ENCODE measurements around the gene STAT3. TPM values are rescaled to one million over a fixed set of nuclear protein-coding genes. Genes with fewer than 3 reads are reported as not detected.
"Not testable (repeated sequence)": the region's sequence is repeated elsewhere in the genome, so short reads cannot be mapped to it uniquely, and the experiment has no call there.

Gene STAT3
- polyA plus RNA-seq, 6 donors from 2014 or later = 89.8 to 112 (median 101) TPM

- Mint-ChIP-seq H3K36me3 (no peaks in the 10 kb centered on the region), H3K27ac (no peak overlapping the region), H3K4me1 (peaks cover 9 to 22% (median 12%) of the 10 kb centered on the region in 3 donors), H3K27me3 (peaks cover 0 to 9% (median 8%) of the 10 kb centered on the region in 3 donors), H3K4me3 (no peak overlapping the region), H3K9me3 (no peaks in the 10 kb centered on the region)
- no peak for DNase-seq
- no peak for ATAC-seq (ENCODE audit: low read depth in 2 of 2)
Observed at GRCh38 chr17:42404326-42405055, 16.2 kb upstream of the STAT3 start.

GRCh38 chr17:42403150-42403549 is 14.9 kb upstream of the STAT3 start:
- DNase-seq (no peak), ATAC-seq (ENCODE audit: low read depth in 2 of 2) (no peak)
- peaks cover 0 to 9% (median 8%) of the 10 kb centered on the region in 3 donors for H3K27me3 Mint-ChIP-seq
- H3K36me3 Mint-ChIP-seq = no peaks in the 10 kb centered on the region
- H3K27ac Mint-ChIP-seq = no peak overlapping the region
- peaks cover 9 to 22% (median 12%) of the 10 kb centered on the region in 3 donors for H3K4me1 Mint-ChIP-seq
- H3K9me3 Mint-ChIP-seq = no peaks in the 10 kb centered on the region
- peak overlapping the region in 1 of 8 donors; percentile 29 for H3K4me3 Mint-ChIP-seq

- Mint-ChIP-seq H3K27ac (no peak overlapping the region), H3K4me1 (peaks cover 3 to 15% (median 6%) of the 10 kb centered on the region in 3 donors), H3K4me3 (no peak overlapping the region), H3K27me3 (peaks cover 0 to 9% (median 8%) of the 10 kb centered on the region in 3 donors), H3K9me3 (no peaks in the 10 kb centered on the region), H3K36me3 (no peaks in the 10 kb centered on the region)
- DNase-seq = no peak
- no peak for ATAC-seq (ENCODE audit: low read depth in 2 of 2)
Observed at GRCh38 chr17:42402117-42402516, 13.9 kb upstream of the STAT3 start.

GRCh38 chr17:42400844-42401375 is 12.7 kb upstream of the STAT3 start:
- H3K9me3 Mint-ChIP-seq; H3K4me3 Mint-ChIP-seq; H3K27me3 Mint-ChIP-seq; DNase-seq; H3K36me3 Mint-ChIP-seq; H3K4me1 Mint-ChIP-seq; ATAC-seq (ENCODE audit: low read depth in 2 of 2); H3K27ac Mint-ChIP-seq: not testable (repeated sequence)

- Mint-ChIP-seq H3K4me1 (peaks cover 0 to 2% (median 0%) of the 10 kb centered on the region in 3 donors), H3K27ac (peak overlapping the region in 1 of 6 donors; percentile 10), H3K27me3 (peaks cover 0 to 9% (median 8%) of the 10 kb centered on the region in 3 donors), H3K9me3 (no peaks in the 10 kb centered on the region), H3K36me3 (no peaks in the 10 kb centered on the region), H3K4me3 (no peak overlapping the region)
- ATAC-seq (ENCODE audit: low read depth in 2 of 2) (no peak), DNase-seq (no peak)
Observed at GRCh38 chr17:42399948-42400843, 12.0 kb upstream of the STAT3 start.

GRCh38 chr17:42399121-42399520 is 10.9 kb upstream of the STAT3 start:
- Mint-ChIP-seq H3K27ac (no peak overlapping the region), H3K4me1 (peaks cover 0 to 2% (median 0%) of the 10 kb centered on the region in 3 donors), H3K9me3 (no peaks in the 10 kb centered on the region), H3K36me3 (no peaks in the 10 kb centered on the region), H3K4me3 (no peak overlapping the region), H3K27me3 (peaks cover 0 to 8% (median 8%) of the 10 kb centered on the region in 3 donors)
- ATAC-seq (ENCODE audit: low read depth in 2 of 2) = no peak
- DNase-seq = no peak

- not testable (repeated sequence) for H3K9me3 Mint-ChIP-seq; H3K4me3 Mint-ChIP-seq; DNase-seq; H3K36me3 Mint-ChIP-seq; H3K27ac Mint-ChIP-seq; H3K27me3 Mint-ChIP-seq; H3K4me1 Mint-ChIP-seq; ATAC-seq (ENCODE audit: low read depth in 2 of 2)
Observed at GRCh38 chr17:42395601-42396000, 7.4 kb upstream of the STAT3 start.

GRCh38 chr17:42394838-42395237 is 6.6 kb upstream of the STAT3 start:
- no peak for ATAC-seq (ENCODE audit: low read depth in 2 of 2)
- no peak overlapping the region for H3K4me3 Mint-ChIP-seq
- no peak for DNase-seq
- H3K27ac Mint-ChIP-seq = peak overlapping the region in 1 of 6 donors; percentile 67
- peaks cover 0 to 6% (median 0%) of the 10 kb centered on the region in 3 donors for H3K27me3 Mint-ChIP-seq
- H3K9me3 Mint-ChIP-seq = no peaks in the 10 kb centered on the region
- peaks cover 4 to 12% (median 5%) of the 10 kb centered on the region in 3 donors for H3K4me1 Mint-ChIP-seq
- H3K36me3 Mint-ChIP-seq = no peaks in the 10 kb centered on the region

- Mint-ChIP-seq H3K4me1 (peaks cover 8 to 16% (median 13%) of the 10 kb centered on the region in 3 donors), H3K27me3 (peaks cover 0 to 6% (median 0%) of the 10 kb centered on the region in 3 donors), H3K36me3 (no peaks in the 10 kb centered on the region), H3K9me3 (no peaks in the 10 kb centered on the region), H3K27ac (peak overlapping the region in 1 of 6 donors; percentile 71), H3K4me3 (peak overlapping the region in 1 of 8 donors; percentile 19)
- ATAC-seq (ENCODE audit: low read depth in 2 of 2) (no peak), DNase-seq (no peak)
Observed at GRCh38 chr17:42392692-42393415, 4.6 kb upstream of the STAT3 start.

- not testable (repeated sequence) for H3K9me3 Mint-ChIP-seq; H3K4me3 Mint-ChIP-seq; H3K27ac Mint-ChIP-seq; ATAC-seq (ENCODE audit: low read depth in 2 of 2); H3K36me3 Mint-ChIP-seq; H3K27me3 Mint-ChIP-seq; DNase-seq
- H3K4me1 Mint-ChIP-seq = peaks cover 16 to 28% (median 23%) of the 10 kb centered on the region in 3 donors
Observed at GRCh38 chr17:42391439-42391838, 3.2 kb upstream of the STAT3 start.

GRCh38 chr17:42389899-42390298 is 1.7 kb upstream of the STAT3 start:
- Mint-ChIP-seq H3K9me3 (no peaks in the 10 kb centered on the region), H3K27me3 (peaks cover 0 to 6% (median 0%) of the 10 kb centered on the region in 3 donors), H3K4me1 (peaks cover 20 to 34% (median 33%) of the 10 kb centered on the region in 3 donors), H3K4me3 (peak overlapping the region; percentile 44 to 99 (median 91)), H3K36me3 (no peaks in the 10 kb centered on the region), H3K27ac (peak overlapping the region in 5 of 6 donors; percentile 43 to 100 (median 99))
- DNase-seq (no peak), ATAC-seq (ENCODE audit: low read depth in 2 of 2) (no peak)

- H3K9me3 Mint-ChIP-seq = no peaks in the 10 kb centered on the region
- H3K27me3 Mint-ChIP-seq = peaks cover 0 to 6% (median 0%) of the 10 kb centered on the region in 3 donors
- ATAC-seq (ENCODE audit: low read depth in 2 of 2) = no peak
Observed at GRCh38 chr17:42389135-42389417, 834 bp upstream of the STAT3 start.

More at GRCh38 chr17:42389135-42389417, 834 bp upstream of the STAT3 start:
- H3K27ac Mint-ChIP-seq = peak overlapping the region; percentile 99 to 100 (median 100)
- peaks cover 23 to 41% (median 40%) of the 10 kb centered on the region in 3 donors for H3K4me1 Mint-ChIP-seq
- no peaks in the 10 kb centered on the region for H3K36me3 Mint-ChIP-seq
- DNase-seq = no peak
- H3K4me3 Mint-ChIP-seq = peak overlapping the region; percentile 90 to 99 (median 96)
